Right lobe of liver (tissue), 6 donors: ENCODE data around the gene TXLNA. TPM values are rescaled to one million over a fixed set of nuclear protein-coding genes. Genes with fewer than 3 reads are reported as not detected.
A peak's percentile ranks its signal among the peaks of the same experiment; 100 is the strongest.

Experiments used
- ATAC-seq, 4 donors: fragments of 200-7000 bp; cut with Tn5 transposase; one replicate each; pipeline ENCODE4 v1.9.1; 2020; ENCODE audit warnings: mild to moderate bottlenecking in 4 of 4, moderate library complexity in 4 of 4
- DNase-seq, 3 donors: peaks; one replicate each; pipeline ENCODE4 v3.0.0-alpha.2; 2020
- H3K27ac ChIP-seq, 3 donors: fragments of 200-600 bp; one replicate each; pipeline ENCODE4 v1.8.0; 2022
- H3K27me3 ChIP-seq, 2 donors: fragments of 200-600 bp; one replicate each; pipeline ENCODE4 v1.8.0; 2022
- H3K36me3 ChIP-seq, 4 donors: fragments of 200-600 bp; sonication (generic) in 1 of 4; one replicate each; pipeline versions ENCODE4 v1.5.1 to v1.8.0; 2017 to 2022; ENCODE audit warnings: control low read depth in 1 of 4
- H3K4me1 ChIP-seq, 4 donors: fragments of 200-600 bp; sonication (generic) in 1 of 4; one replicate each; pipeline versions ENCODE4 v1.5.1 to v1.8.0; 2017 to 2022; ENCODE audit warnings: control low read depth in 1 of 4
- H3K4me3 ChIP-seq, 3 donors: fragments of 200-600 bp; one replicate each; pipeline ENCODE4 v1.8.0; 2022
- H3K9me3 ChIP-seq, 4 donors: fragments of 200-600 bp; sonication (generic) in 1 of 4; one replicate each; pipeline versions ENCODE4 v1.5.1 to v1.8.0; 2017 to 2022; ENCODE audit warnings: control low read depth in 1 of 4
- CTCF ChIP-seq, 4 donors: fragments of 200-600 bp in 3 of 4; fragments of 450-650 bp in 1 of 4; IDR thresholded peaks; one replicate each; pipeline versions ENCODE4 v1.5.1 to v1.8.0; 2016 to 2022; ENCODE audit warnings: antibody characterized with exemption in 4 of 4, mild to moderate bottlenecking in 2 of 4
- POLR2A ChIP-seq: fragments of 450-650 bp; IDR thresholded peaks from one replicate; pipeline ENCODE4 v1.6.1; 2017; ENCODE audit warnings: antibody characterized with exemption, mild to moderate bottlenecking
- WGBS: methylation state at CpG from one replicate; pipeline ENCODE4 v1.1.6; 2018; ENCODE audit warnings: low coverage, low lambda C conversion rate; ENCODE audit not compliant: insufficient coverage; ENCODE audit errors: missing lambda C conversion rate; 5-methylcytosine and 5-hydroxymethylcytosine counted together
- intact Hi-C, 2 donors: fragments of 100-400 bp; cut with DNase I; formaldehyde crosslinking; loops; one replicate each; pipeline versions ENCODE4 v1.11.2 to v1.14.1; 2022
- total RNA-seq, 6 experiments: library from RNA; depleted of rRNA in 2 of 6; stranded (reverse); fragments of >200 nt in 2 of 6; fragmentation: NEBNext Ultra II Directional in 3 of 6; extraction: Animal tissue kit (Norgen Biotek cat#: 25700) in 3 of 6; gene quantifications; one replicate each; pipeline versions ENCODE4 v1.1.0 to v1.2.4, GENCODE V29; 2016 to 2023
- donor health status: DM: no; HTN: yes; CAD: no.
- donor health status: DM: no; HTN: no; CAD: no.
- donor health status: DM: no; HTN: no; CAD: no.
- donor health status: DM: no; HTN: yes; CAD: no.
- donor health status: DM: no; HTN: yes; CAD: no.

TXLNA gene
- total RNA-seq, 6 experiments from 2014 or later = 26.0 to 39.6 (median 33.5) TPM

- peak overlapping the region; percentile 52 to 68 (median 55) for H3K27ac ChIP-seq
- H3K4me1 ChIP-seq = peaks cover 0 to 13% (median 6%) of the 10 kb centered on the region in 4 donors
- H3K9me3 ChIP-seq = no peaks in the 10 kb centered on the region
- 1% methylated on average over 16 of the region's 55 CpGs for WGBS
- H3K36me3 ChIP-seq = no peaks in the 10 kb centered on the region
- peak overlapping the region; percentile 49 to 57 (median 54) for H3K4me3 ChIP-seq
- DNase-seq (peak in 2 of 3 donors; percentile 66), ATAC-seq (peak; percentile 55 to 71 (median 63))
- no peaks in the 10 kb centered on the region for H3K27me3 ChIP-seq
- intact Hi-C loops = no loop called here
- TF ChIP-seq CTCF (IDR thresholded peaks at IDR 0.05) = no peak
- peak; percentile 11 for TF ChIP-seq POLR2A
These were observed 61.7 kb downstream of the TXLNA start for GRCh38 chr1:32241001-32241763.

GRCh38 chr1:32242341-32242851 lies 62.9 kb downstream of the TXLNA start:
- intact Hi-C loops = no loop called here
- Histone ChIP-seq H3K27ac (peak overlapping the region in 1 of 3 donors; percentile 68), H3K9me3 (no peaks in the 10 kb centered on the region), H3K27me3 (no peaks in the 10 kb centered on the region), H3K4me3 (no peak overlapping the region), H3K36me3 (no peaks in the 10 kb centered on the region), H3K4me1 (peaks cover 0 to 13% (median 6%) of the 10 kb centered on the region in 4 donors)
- no peak for DNase-seq
- 47% methylated on average over 6 of the region's 7 CpGs for WGBS
- ATAC-seq = no peak
- no peak for TF ChIP-seq CTCF (IDR thresholded peaks at IDR 0.05)

GRCh38 chr1:32246888-32247273 lies 67.4 kb downstream of the TXLNA start, which contains the start of gene FAM167B:
TSS of gene FAM167B (plus strand) at chr1:32247222. CDS start at chr1:32247422, 200 bp downstream.
- intact Hi-C loops = no loop called here
- Histone ChIP-seq H3K36me3 (no peaks in the 10 kb centered on the region), H3K27ac (peak within 1 kb of the TSS; percentile 37 to 54 (median 40)), H3K4me1 (peaks cover 0 to 16% (median 4%) of the 10 kb centered on the region in 4 donors), H3K9me3 (no peaks in the 10 kb centered on the region), H3K4me3 (no peak within 1 kb of the TSS), H3K27me3 (no peaks in the 10 kb centered on the region)
- no CpG with 5 or more reads among the region's 3 CpGs for WGBS
- DNase-seq = peak in 2 of 3 donors; percentile 34 to 59
- TF ChIP-seq CTCF (IDR thresholded peaks at IDR 0.05) (no peak), POLR2A (no peak)
- peak; percentile 42 to 66 (median 48) for ATAC-seq

- H3K4me1 ChIP-seq = peaks cover 0 to 16% (median 4%) of the 10 kb centered on the region in 4 donors
- TF ChIP-seq CTCF (IDR thresholded peaks at IDR 0.05) = no peak
- TF ChIP-seq POLR2A = no peak
- 31% methylated on average over 3 of the region's 12 CpGs for WGBS
- peak overlapping the region; percentile 28 to 40 (median 37) for H3K27ac ChIP-seq
- H3K36me3 ChIP-seq = no peaks in the 10 kb centered on the region
- H3K4me3 ChIP-seq = no peak overlapping the region
- ATAC-seq (no peak), DNase-seq (peak in 1 of 3 donors; percentile 58)
- H3K27me3 ChIP-seq = no peaks in the 10 kb centered on the region
- intact Hi-C loops = no loop called here
- no peaks in the 10 kb centered on the region for H3K9me3 ChIP-seq
These were observed 68.0 kb downstream of the TXLNA start for GRCh38 chr1:32247452-32247851.

Other genes with a start within 250 kb of the TXLNA start
- 100 to 1,000 TPM in 4 of 6 experiments, 10 to 100 TPM in 2; 66.3 to 143 (median 117) TPM for gene PTP4A2, start 241.3 kb upstream of the TXLNA start, total RNA-seq
- gene KHDRBS1, start 165.8 kb upstream of the TXLNA start, total RNA-seq = 10 to 100 TPM; 22.8 to 38.2 (median 34.0) TPM
- gene TMEM39B, start 106.7 kb upstream of the TXLNA start, total RNA-seq = 10 to 100 TPM in 1 of 6 experiments, 1 to 10 TPM in 5; 4.0 to 10.3 (median 6.3) TPM
- 10 to 100 TPM; 23.4 to 44.6 (median 34.0) TPM for gene KPNA6, start 71.6 kb upstream of the TXLNA start, total RNA-seq
- 1 to 10 TPM in 2 of 6 experiments, under 1 TPM in 4; 0.56 to 1.3 (median 0.68) TPM for gene CCDC28B, start 20.9 kb downstream of the TXLNA start, total RNA-seq
- gene IQCC, start 26.0 kb downstream of the TXLNA start, total RNA-seq = under 1 TPM; 0.27 to 0.87 (median 0.41) TPM
- not detected for gene DCDC2B, start 29.4 kb downstream of the TXLNA start, total RNA-seq
- 1 to 10 TPM; 3.4 to 7.2 (median 5.9) TPM for gene TMEM234, start 42.7 kb downstream of the TXLNA start, total RNA-seq
- gene EIF3I, start 42.7 kb downstream of the TXLNA start, total RNA-seq = 100 to 1,000 TPM in 2 of 6 experiments, 10 to 100 TPM in 4; 67.5 to 130 (median 71.9) TPM
- gene FAM167B, start 67.5 kb downstream of the TXLNA start, total RNA-seq = 1 to 10 TPM; 1.3 to 9.4 (median 5.2) TPM
- gene LCK, start 71.6 kb downstream of the TXLNA start, total RNA-seq = 1 to 10 TPM in 4 of 6 experiments, under 1 TPM in 2; 0.73 to 1.7 (median 1.1) TPM
- 10 to 100 TPM; 24.0 to 40.6 (median 32.4) TPM for gene HDAC1, start 112.4 kb downstream of the TXLNA start, total RNA-seq
- 10 to 100 TPM in 5 of 6 experiments, 1 to 10 TPM in 1; 10.0 to 24.4 (median 14.2) TPM for gene MARCKSL1, start 156.6 kb downstream of the TXLNA start, total RNA-seq
- 1 to 10 TPM; 1.3 to 7.8 (median 5.3) TPM for gene FAM229A, start 182.8 kb downstream of the TXLNA start, total RNA-seq
- gene TSSK3, start 182.9 kb downstream of the TXLNA start, total RNA-seq = 1 to 10 TPM in 2 of 6 experiments, under 1 TPM in 4; 0.49 to 1.6 (median 0.85) TPM
- 10 to 100 TPM; 44.5 to 73.1 (median 62.1) TPM for gene BSDC1, start 214.8 kb downstream of the TXLNA start, total RNA-seq